Activated CD4-positive, alpha-beta T cell treated with anti-CD3 and anti-CD28 coated beads for 4 hours (primary cell): Measurements from ENCODE around the gene EIF2D.
A peak's percentile ranks its signal among the peaks of the same experiment; 100 is the strongest.
"Not testable (repeated sequence)": the region's sequence is repeated elsewhere in the genome, so short reads cannot be mapped to it uniquely, and the experiment has no call there.

Experiments
- DNase-seq, 2 donors: peaks; one replicate each; pipeline ENCODE4 v3.0.0-alpha.2; 2020

The EIF2D gene

DNA sequence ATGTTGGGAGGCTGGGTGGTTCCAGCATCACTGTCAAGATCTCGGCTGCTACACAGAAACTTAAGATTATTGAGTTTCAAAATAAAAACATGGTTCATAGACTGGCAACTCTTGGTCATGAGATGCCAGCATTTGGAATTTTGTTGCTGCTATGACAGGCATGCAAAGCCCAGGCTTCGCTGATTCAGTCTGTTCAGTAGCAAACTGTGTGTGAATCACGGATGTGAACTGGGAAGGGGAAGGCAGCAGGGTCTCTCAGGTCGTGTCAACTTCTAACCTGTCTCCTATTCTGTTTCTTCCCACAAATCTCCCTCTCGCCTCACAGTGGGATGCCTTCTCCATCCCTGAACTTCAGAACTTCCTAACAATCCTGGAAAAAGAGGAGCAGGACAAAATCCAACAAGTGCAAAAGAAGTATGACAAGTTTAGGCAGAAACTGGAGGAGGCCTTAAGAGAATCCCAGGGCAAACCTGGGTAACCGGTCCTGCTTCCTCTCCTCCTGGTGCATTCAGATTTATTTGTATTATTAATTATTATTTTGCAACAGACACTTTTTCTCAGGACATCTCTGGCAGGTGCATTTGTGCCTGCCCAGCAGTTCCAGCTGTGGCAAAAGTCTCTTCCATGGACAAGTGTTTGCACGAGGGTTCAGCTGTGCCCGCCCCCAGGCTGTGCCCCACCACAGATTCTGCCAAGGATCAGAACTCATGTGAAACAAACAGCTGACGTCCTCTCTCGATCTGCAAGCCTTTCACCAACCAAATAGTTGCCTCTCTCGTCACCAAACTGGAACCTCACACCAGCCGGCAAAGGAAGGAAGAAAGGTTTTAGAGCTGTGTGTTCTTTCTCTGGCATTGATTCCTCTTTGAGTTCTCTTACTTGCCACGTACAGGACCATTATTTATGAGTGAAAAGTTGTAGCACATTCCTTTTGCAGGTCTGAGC lies 25.5 kb downstream of the EIF2D start:
- no peak for DNase-seq

DNA sequence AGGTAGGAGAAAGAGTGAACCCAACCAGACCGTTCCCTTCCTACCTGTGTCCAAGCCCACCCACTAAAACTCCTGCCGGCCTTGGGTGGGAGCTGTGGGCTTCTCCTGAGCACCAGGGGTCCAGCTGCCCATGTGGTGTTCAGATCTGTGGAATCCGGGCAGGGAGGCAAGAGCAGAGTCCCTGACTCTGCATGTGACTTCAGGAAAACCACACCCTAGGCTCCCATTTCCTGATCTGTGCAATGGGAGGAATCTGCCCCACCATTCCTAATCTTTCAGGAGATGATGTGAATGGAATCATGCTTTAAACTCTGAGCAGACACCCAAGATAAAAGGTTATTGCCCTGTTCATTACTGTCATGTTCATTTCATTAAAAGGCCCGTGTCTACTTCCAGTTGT lies 27.6 kb downstream of the EIF2D start:
- no peak for DNase-seq

DNA sequence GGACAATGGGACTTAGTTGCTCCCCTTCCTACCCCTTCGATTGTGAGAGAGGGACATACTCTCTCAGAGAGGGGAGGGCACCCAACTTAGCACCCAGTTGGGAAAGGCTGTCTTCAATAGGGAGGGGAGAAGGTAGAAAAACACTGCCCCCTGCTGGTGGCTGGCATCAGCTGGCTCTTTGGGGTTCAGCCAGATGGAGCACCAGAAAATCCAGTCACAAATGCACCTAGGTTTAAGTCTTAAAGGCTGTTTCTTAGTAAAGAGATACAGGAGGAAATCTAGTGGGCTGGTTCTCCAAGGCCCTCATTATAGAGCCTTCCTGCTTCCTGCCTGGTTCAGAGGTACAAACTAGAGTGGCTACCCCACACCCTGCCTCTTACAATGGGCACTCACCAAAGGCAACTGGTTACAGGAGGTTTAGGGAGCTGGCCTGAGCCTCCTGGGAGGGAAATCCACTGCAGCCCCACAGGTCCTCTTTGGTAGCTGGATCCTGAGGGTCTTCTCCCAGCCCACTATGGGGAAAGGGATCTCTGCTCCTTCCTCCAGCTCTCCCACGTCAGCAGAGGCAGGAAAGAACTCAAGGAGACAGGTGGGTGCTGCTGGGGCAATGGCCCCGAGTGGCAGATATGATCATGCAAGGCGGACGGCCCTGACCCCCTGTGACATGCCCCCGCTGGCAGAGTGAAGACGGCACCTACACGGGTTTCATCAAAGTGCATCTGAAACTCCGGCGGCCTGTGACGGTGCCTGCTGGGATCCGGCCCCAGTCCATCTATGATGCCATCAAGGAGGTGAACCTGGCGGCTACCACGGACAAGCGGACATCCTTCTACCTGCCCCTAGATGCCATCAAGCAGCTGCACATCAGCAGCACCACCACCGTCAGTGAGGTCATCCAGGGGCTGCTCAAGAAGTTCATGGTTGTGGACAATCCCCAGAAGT lies 28.3 kb downstream of the EIF2D start:
- DNase-seq: peak; percentile 86 to 91

DNA sequence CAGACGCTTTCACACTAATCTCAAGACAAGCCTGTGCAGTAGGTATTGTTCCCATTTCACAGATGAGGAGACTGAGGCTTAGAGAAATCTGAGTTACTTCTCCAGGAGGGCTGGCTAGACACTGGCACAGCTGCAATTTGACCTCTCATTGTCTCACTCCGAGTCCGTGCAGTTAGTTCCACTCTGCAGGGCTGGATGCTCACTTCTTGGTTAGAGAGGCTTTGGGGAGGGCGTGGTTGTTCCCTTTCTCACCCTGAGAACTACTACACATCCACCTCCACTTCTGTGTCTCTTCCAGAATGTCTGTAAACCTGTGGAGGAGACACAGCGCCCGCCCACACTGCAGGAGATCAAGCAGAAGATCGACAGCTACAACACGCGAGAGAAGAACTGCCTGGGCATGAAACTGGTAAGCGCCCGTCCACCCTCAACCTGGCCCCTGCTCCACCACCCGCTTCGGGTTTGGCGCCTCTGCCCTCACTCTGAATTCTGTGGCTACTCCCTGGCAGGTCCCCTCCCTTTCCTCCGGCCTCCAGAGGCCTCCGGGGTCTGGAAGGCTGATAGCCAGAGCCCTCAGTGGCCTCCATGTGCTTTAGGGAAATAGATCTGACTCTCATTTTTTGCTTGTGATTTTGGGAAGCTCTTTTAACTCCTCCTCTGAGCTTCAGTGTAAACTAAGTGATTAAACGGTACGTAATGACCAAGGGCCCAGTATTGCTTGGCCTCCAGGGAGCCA lies 29.1 kb downstream of the EIF2D start:
- DNase-seq: peak; percentile 62 to 75

DNA sequence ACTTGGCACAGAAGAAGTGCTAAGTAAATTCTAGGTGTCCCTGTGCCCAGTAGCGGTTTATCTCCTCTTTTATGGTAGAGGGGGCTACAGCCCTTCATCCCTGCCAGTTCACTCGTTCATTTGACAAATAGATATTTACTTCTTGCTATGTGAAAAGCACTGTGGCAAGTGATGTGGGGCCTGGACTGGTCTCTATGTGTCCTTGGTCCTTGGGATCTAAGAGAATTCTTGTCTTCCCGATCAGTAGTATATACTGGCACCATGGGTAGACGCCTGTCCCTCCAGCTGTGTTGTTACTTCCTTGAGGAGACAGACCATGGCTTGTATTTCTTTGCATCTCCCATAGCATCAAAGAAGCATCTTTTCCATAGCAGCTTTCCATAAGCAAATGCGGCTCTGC lies 29.7 kb downstream of the EIF2D start:
- DNase-seq: no peak

DNA sequence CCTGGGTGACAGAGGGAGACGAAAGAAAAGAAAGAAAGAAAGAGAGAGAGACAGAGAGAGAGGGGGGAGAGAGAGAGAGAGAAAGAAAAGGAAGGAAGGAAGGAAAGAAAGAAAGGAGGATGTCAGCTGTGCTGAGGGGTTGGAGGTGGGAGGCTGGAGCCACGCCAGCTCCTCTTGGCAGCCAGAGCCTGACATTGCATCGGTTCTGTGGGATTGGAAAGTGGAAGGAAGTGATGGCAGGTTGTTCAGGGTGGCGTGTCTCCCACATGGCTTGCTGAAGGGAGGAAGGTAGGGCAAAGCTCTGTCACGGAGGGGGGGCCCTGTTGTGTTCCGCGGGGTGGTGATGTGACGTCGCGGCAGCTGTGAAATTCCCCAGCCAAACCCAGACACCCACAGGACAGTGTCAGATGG lies 30.7 kb downstream of the EIF2D start:
- DNase-seq: peak; percentile 87 to 88

DNA sequence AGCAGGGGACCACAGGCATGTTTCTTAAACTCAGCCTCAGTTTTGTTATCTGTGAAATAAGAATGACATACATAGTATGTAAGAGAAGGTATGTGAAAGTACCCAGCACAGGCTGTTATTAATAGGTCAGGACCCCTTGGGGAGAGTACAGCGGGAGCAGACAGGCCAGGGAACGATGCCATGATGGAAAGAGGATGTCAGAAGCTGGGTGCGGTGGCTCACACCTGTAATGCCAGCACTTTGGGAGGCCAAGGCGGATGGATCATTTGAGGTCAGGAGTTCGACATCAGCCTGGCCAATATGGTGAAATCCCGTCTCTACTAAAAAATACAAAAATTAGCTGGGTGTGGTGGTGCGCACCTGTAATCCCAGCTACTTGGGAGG lies 31.2 kb downstream of the EIF2D start:
- not testable (repeated sequence) for DNase-seq

DNA sequence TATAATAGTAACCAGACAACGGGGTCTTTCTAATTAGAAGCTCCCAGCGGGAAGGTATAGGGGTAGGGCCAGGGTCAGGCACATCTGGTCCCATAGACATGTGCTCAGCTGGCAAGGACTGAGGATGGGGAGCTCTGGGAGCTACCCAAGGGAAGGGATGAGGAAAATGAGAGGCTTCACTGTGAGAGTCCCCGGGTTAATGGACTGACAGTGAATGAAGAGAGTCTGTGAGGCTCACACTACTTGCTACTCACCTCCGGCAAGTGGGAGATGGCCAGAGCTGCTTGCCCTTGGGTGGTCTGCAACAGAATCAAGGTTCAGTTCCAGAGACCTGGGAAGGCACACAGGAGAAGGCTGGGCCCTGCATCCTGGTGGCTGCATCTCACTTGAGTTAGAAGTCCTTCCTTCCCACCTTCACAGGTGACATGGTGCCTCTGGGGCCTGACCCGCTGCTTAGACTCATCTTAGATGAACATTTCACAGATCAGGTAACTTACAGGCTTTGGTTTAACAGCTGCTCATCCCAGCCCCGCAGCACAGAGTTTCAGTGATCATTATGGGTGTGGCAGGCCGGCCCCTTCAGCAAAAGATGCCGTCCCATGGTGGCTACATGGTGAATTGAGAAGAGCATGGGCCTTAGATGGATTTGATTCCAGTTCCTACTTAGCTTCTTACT lies 31.7 kb downstream of the EIF2D start:
- no peak for DNase-seq

DNA sequence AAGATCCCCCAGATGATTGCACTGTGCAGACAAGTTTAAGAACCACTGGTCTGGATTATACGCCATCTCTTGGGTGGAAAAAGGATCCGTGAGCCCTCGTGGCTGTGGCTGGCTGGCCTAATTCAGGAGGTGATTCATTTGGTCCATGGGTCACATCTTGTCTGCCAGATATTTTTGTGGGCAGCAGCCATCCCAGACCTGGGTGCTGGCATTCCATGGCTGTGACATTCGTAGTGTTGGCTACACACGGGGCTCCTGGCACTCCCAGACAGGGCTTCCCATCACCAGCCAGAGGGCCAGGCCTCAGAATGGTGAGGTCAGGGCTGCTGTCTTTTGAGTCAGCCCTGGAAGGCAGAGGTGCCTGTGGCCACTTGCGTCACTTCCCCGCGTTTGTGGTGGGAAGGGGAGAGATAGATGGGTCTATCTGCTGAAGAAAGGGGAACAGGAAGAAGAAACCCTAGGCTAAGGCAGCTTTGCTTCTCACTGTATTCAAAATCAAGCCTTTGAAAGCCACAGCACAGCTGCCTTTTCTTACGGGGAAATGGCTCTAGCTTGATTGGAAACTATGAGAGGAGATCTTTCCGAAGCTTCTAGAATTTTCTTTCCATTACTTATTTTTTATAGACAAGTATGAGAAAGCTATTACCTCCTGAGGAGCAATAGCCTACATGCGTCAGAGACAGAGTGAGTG lies 32.4 kb downstream of the EIF2D start:
- peak; percentile 88 for DNase-seq

DNA sequence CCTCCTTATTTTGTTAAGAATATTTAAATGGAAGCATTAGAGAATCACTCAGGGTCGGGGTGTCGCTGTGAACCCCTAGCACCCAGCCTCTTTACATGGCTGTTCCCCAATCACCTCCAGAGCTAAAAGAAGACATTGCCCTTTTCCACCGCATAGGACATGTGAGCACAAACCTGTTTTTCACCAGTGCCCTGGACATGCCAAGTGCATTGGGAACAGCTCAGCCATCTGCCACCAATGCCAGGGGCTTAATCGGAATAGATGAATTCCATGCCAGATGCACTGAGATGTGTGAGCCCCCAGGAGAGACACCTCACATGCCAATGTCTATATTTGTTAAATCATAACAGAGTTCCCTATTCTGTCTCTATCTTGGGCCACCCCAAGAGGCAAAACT lies 33.3 kb downstream of the EIF2D start:
- no peak for DNase-seq

DNA sequence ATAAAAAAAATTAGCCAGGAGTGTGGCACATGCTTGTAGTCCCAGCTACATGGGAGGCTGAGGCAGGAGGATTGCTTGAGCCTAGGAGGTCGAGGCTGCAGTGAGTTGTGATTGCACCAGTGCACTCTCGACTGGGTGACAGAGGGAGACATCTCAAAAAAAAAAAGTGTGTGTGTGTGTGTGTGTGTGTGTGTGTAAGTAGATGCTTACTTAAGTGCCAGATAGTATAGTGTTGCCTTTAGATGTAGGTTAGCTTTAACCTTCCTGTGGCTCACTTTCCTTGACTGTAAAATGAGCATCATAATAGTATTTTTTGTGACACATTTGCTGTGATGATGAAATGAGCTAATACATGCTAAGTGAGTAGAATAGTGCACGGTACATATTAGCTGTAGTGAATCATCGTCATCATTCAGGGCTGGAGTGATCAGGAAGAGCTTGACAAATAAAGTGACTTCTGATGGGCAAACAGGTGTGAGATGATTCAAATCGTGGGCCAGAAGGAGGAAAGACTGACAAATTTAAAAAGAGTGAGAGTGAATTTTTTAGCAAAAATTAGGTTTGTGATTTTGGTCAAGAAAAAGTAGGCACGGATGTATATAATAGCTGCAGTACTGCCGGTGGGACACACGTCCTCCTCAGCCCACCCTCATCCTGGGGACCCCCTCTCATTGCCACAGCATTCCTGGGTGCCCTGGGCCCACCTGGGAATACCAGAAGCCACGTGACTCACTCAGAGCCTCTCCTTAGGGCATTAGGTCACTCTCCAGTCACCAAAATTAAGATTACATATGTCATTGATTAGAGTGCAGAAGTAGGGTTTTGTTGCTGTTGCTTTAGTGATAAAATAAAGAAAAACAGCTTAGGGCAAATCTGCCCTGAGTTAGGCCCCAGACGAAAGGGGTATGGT lies 33.9 kb downstream of the EIF2D start:
- DNase-seq: peak; percentile 51 to 58

DNA sequence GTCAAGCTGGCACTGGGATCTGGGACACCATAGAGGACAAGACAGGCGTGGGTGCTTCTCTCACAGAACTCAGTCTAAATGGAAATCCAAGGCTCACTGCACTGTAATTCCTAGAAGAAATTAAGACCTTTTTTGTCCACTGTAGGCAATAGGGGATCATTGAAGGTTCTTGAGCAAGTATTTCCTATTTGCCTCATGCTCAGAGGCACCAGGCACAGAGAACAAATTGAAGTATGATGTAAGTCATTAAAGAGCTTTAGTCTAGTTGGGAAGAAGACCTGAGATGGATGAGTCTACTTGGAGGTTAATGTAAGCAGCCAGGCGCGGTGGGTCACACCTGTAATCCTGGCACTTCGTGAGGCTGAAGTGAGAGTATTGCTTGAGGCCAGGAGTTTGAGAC lies 34.6 kb downstream of the EIF2D start:
- no peak for DNase-seq

DNA sequence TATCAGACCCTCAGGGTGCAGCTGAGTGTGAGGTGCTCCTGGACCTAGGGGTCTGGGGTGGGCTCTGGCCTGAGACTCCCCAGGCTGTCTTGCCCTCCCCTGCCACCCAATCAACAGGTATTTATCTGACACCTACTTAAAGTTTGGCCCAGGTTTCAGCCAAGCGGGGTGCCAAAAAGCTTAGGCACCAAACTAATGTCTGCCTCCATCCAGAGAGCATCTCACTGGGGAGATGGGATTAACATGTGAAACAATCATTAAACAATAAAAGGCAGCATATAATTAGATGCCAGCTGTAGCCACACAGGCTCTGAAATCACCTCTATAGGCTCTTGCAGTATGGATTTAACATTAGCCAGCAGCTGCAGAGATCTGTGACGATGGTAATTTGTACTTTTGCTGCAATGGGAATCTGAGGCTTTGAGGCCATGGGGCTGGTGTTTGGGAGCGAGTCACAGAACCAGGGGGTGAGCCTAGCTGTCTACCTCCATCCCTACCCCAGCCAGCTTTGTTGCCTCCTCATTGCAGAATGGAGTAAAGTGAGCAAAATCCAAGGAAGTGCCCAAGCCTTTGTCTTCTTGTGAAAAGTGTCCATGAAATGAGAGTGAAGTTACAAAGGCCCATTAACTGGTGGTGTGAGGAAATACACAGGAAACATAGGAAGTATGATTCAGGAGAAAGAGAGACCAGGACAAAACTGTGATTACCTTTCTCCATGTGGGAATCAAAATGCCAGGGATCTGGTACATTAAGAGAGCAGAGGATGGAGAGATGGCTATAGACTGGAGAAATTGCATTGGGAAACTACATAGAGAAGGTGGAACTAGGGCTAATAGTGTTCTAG lies 36.1 kb downstream of the EIF2D start:
- no peak for DNase-seq

DNA sequence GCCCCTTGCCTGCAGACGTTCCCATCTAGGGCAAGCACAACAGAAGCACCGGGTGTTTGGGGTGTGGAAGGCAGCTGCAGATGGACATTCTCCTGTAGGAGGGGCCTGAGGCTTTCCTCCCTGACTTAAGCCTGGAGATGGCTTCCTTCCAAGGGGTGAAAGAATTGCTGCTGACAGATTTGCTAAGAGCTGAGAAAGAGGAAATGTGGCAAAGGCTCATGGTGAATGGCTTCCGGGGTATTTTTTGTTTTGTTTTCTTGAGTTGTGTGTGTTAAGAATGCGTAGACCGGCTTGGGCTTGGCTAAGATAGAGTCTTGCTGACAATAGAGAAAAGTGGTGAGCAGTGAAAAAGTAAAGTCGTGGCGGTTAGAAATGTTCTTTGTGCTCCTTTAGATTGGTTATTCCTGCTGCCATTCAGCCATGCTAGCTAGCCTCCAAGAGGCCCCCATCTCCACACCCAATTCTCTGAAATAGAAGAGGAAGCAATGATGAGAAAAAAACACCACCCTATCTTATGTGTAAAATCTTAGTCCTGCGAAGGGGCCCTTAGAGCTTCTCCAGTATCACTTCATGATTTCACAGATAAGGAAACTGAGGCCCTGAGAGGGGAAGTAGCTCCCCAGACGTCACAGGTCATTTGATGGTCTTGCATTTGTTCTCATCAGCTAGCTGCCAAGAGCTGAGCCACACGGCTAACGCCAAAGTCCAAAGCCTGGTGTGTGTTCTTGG lies 36.9 kb downstream of the EIF2D start:
- DNase-seq: no peak

DNA sequence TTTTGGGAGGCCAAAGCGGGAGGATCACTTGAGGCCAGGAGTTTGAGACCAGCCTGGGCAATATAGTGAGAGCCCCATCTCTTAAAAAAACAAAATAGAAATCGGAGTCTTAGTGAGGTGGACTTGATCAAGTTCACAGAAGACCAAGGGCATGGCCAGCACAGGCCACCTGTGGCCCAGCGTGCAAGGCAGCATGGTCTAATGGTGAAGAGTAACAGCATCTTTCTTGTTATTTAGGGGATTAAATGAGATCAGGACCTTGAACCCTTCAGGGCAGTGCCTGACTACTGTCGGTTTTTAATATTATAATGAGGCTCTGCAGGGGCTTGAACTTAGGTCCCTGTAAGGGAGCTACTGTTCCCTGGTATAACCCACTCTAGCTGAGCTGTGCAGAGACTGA lies 38.5 kb downstream of the EIF2D start:
- no peak for DNase-seq

DNA sequence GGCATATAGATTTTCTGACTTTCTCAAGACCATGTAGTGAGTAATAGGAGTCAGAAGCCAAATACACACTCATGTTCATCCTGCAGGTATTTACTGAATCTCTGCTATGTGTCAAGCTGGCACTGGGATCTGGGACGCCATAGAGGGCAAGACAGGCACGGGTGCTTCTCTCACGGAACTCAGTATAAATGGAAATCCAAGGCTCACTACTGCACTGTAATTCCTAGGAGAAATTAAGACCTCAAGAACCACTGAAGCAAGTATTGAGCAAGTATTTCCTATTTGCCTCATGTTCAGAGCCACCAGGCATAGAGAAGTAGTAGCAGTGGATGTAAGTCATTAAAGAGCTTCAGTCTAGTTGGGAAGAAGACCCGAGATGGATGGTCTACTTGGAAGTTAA lies 38.9 kb downstream of the EIF2D start:
- DNase-seq: no peak

DNA sequence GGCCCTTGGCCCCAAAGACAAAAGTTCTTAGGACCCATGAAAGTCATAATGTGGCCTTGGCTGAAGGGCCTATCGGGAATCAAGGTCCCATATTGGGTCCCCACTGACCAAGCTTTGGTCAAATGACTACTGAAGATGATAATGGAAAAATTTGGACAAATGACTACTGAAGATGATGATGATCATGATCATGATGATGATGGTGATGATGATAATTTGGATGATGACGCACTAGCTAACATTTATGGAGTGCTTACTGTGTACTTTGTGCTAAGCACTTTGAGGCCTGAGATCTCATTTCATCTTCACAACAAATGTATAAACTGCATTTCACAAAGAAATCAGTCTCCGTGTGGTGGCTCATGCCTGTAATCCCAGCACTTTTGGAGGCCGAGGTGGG lies 39.4 kb downstream of the EIF2D start:
- no peak for DNase-seq

DNA sequence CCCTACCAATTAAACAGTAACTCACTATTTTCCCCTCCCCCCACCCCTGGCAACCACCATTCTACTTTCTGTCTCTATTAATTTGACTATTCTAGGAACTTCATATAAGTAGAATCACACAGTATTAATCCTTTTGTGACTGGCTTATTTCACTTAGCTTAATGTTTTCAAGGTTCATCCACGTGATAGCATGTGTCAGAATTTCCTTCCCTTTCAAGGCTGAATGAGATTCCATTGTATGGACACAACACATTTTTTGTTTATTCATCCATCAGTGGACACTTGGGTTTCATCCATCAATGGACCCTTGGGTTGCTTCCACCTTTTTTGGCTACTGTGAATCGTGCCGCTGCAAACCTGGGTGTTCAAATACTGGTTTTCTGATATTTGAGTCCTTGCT lies 41.7 kb downstream of the EIF2D start:
- DNase-seq: no peak

DNA sequence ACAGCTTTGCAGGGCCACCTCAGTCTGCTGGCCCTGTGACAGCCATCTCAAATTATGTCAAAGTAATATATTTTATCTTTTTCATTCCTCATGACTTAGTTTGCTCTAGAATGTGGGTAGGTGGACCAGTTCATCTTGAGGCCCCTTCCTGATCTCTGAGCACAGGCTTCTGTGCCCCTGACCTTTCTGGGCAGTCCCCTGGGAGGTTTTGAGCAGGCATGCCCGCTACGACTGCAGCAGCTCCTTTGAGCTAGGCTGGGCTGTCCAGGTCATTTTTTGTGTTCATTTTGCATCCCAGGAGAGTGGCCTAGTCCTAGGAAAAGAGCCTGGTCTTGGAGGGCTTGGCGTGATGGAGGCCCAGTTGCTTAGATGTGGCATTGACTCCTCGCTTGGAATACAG lies 42.7 kb downstream of the EIF2D start:
- DNase-seq: no peak
